IPS-11a (cell line): ENCODE results near the gene OTUD7B.
"Not testable (repeated sequence)": the region's sequence is repeated elsewhere in the genome, so short reads cannot be mapped to it uniquely, and the experiment has no call there.

Source experiments
- H3K4me3 ChIP-seq: one replicate; pipeline ENCODE4 v1.5.1; 2013; ENCODE audit warnings: low read depth, low read length, control low read depth

OTUD7B gene

DNA sequence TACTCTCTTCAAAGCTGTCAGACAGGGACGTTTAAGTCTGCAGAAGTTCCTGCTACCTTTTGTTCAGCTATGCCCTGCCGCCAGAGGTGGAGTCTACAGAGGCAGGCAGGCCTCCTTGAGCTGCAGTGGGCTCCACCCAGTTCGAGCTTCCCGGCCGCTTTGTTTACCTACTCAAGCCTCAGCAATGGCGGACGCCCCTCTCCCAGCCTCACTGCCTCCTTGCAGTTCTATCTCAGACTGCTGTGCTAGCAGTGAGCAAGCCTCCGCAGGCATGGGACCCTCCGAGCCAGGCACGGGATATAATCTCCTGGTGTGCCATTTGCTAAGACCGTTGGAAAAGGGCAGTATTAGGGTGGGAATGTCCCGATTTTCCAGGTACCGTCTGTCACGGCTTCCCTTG, 53.0 kb downstream of the OTUD7B start:
- not testable (repeated sequence) for H3K4me3 ChIP-seq

DNA sequence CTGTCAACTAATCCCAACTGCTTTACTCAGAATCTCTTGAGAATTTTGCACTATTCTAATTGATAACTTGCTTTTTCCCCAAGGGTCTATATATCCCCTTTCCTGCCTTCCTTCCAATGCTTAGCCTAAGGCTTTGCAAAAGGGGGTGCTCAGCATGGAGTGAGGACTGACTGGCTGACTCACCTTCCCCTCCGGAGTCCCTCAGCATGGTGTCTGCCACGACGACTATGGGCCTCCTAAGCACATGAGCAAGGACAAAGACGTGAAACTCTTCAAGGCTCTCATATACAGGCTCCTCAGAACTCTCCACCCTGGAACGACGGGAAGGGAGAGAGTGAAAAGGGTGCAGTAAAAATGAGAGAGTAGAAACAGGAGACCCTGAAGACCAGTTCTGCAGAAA, 60.6 kb downstream of the OTUD7B start:
- no peak overlapping the region for H3K4me3 ChIP-seq

GRCh38 chr1:149945206-149945605, 65.3 kb downstream of the OTUD7B start:
- no peak overlapping the region for H3K4me3 ChIP-seq

DNA sequence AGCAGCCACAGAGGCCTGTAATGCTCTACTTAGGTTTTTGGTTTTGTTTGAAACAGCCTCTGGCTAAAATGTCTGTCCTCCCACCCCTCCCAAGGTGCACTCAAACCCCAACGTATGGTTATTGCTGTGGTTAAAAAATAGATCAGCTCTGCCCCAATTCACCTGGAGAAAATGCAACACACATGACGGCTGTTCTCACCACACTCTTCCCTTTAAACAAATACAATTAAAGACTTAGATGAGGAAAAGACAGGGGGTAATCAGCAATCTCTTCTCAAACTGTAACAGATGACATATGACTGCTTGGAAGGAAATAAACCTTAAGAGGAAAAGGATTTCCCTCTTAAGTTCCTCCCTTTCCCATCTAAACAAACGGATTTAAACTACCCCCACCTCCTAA, 67.6 kb downstream of the OTUD7B start:
- H3K4me3 ChIP-seq = no peak overlapping the region

GRCh38 chr1:149942207-149942606, 68.3 kb downstream of the OTUD7B start:
- H3K4me3 ChIP-seq = no peak overlapping the region

GRCh38 chr1:149940427-149940826, 70.1 kb downstream of the OTUD7B start:
- H3K4me3 ChIP-seq = no peak overlapping the region

DNA sequence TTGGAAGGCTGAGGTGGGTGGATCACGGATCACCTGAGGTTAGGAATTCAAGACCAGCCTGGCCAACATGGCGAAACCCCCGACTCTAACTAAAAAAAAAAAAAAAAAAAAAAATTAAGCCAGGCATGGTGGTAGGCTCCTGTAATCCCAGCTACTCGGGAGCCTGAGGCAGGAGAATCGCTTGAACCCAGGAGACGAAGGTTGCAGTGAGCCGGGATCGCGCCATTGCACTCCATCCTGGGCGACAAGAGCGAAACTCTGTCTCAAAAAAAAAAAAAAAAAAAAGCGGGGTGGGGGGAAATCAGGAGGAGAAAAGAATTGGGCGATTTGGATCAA, 71.9 kb downstream of the OTUD7B start:
- H3K4me3 ChIP-seq = not testable (repeated sequence)

DNA sequence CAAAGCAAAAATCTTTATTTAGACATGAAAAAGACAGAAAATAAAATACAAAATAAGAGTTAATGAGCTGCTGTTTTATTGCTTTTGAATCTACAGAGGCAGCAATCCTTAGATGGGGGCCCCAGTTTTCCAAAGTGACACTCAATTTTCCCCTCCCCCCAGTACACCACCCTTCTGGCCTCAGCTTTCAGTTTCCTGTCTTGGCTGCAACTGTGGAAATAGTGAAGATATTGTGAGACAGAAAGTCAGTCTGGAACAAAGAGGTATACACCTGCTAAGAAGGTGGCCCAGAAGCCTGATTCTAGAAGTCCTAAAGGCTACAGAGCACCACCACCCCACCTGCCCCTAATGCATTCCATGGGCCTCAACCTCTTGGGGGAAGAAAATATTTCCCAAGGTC, 72.8 kb downstream of the OTUD7B start:
- no peak overlapping the region for H3K4me3 ChIP-seq

- H3K4me3 ChIP-seq = peak overlapping the region; percentile 48
Observed at GRCh38 chr1:149936992-149937705, 73.4 kb downstream of the OTUD7B start.

DNA sequence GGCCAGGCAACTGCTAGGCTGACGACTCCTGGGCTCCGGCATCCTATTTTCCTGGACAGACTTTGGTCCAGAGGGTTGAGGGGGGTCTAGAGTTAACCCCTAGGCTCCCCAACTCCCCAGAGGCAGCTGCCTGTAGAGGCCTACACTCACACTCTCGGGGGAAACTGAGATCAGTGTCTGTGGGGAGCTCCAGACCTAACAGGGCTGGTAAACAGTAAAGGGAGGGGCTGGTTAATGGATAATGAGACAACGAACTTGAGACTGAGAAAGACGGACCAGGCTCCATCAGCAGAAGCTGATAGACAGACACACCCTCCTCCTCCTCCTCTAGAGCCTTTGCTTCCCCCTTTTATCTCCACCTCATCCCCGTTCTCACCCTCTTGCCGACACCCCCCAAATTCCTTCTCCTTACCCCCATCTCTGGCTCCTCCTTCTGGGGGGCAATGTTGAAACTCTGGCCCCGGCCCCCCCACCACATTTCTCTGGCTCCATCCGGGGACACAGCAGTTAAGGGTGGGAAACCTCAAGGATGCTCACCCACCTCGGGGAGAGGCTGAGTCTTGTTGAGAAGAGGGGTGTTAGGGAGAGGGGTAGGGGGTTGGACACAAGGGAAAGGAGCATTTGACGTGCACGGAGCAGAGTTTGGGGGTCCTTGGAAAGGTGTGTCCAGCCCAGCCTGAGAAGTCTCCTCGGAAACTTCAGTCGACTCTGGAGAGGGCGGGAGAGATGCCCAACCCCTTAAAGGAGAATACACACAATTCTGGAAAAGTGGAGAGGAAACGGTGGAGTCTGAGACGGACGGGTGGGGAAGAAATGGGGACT, 74.1 kb downstream of the OTUD7B start, which contains the start of gene MTMR11:
TSS of gene MTMR11 (minus strand) at position 710 of the 822 bp plus-strand sequence. CDS start at position 478, 232 bp downstream.
- peak within 1 kb of the TSS; percentile 48 for H3K4me3 ChIP-seq

DNA sequence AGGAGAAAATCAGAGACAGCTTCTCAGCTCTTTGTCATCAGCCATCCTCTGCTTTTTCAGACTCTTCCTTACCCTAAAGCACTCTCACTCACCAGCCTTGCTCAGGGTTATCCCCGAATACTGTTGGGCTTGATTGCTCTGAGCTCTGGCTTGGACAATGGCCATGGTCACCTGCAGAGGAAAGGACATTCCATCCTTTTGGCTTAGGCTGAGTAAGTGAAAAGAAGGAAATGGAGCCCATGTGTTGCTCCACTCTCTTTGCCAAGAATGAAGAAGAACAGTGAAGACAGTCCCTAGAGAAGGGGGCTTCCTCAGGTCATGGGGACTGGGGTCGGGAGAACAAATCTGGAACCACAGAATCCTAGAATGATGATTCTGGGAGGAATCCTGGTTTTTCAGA, 76.2 kb downstream of the OTUD7B start:
- no peak overlapping the region for H3K4me3 ChIP-seq

DNA sequence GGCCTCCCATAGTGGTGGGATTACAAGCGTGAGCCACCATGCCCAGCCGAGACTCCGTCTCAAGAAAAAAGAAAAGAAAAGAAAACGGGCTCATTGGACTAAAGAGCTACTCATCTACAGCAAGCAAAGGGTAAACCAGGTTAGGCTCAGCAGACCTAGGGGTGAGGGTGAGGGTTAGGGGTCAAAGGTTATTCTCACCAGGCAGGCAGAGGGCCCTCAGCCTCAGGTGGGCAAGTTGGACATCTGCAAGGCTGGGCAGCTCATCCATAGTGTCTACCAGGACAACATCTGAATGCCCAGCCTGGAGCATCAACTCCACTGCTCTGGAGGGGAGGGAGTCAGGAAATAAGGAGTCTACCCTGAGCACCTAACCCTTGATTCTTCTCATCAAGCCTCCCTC, 77.3 kb downstream of the OTUD7B start:
- H3K4me3 ChIP-seq = no peak overlapping the region

DNA sequence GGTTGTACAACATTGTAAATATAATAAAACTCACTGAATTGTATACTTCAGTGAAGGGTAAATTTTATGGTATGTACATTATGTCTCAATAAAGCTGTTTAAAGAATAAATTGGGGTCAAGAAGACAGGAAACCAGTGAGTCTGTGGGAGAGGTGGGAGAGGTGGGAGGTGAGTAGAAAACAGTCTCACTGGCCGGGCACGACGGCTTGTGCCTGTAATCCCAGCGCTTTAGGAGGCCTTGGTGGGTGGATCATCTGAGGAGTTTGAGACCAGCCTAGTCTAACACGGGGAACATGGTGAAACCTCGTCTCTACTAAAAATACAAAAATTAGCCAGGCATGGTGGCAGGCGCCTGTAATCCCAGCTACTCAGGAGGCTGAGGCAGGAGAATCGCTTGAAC, 78.1 kb downstream of the OTUD7B start:
- no peak overlapping the region for H3K4me3 ChIP-seq

DNA sequence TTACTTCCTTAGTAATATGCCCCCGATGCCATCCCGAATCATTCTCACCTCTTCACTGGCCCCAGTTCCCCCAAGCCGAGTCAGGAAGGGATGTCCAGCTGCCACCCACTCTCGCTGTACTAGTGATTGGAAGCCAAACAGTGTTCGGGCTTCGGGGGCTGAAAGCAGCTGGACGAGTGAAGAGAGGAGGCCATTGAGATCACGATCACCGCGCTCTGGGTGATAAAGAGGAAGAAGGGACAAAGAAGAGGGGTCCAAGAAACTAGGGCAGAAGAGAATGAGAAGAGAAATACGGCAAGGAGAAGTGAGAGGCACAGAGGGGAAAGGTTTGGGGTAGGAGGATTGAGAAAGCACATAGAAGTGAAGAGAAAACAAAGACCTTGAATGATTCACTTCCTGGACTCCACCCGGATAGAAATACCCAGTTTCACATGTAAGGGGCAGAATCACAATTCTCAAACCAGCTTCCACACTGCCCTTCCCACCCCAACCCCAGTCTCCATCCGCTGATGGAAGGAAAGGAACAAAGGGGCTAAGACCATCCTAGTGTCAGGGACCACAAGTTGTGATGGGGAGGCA, 79.2 kb downstream of the OTUD7B start:
- no peak overlapping the region for H3K4me3 ChIP-seq

- H3K4me3 ChIP-seq = no peak overlapping the region
Observed at GRCh38 chr1:149929856-149930255, 80.7 kb downstream of the OTUD7B start.

DNA sequence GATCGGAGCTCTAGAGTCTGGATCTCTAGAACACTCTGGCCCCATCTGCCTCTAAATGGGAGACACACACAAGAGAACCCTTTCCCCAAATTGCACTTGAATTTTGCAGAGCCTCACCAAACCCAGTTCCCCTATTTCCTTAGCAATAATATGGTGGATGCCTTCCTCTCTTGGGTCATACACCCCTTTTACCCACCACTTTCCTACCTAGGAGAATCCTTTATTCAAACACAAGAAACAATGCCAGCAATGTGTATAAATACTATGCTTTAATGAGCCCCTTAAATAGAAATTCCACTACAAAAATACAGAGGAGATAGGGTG, 82.2 kb downstream of the OTUD7B start:
- H3K4me3 ChIP-seq = peak overlapping the region; percentile 92

DNA sequence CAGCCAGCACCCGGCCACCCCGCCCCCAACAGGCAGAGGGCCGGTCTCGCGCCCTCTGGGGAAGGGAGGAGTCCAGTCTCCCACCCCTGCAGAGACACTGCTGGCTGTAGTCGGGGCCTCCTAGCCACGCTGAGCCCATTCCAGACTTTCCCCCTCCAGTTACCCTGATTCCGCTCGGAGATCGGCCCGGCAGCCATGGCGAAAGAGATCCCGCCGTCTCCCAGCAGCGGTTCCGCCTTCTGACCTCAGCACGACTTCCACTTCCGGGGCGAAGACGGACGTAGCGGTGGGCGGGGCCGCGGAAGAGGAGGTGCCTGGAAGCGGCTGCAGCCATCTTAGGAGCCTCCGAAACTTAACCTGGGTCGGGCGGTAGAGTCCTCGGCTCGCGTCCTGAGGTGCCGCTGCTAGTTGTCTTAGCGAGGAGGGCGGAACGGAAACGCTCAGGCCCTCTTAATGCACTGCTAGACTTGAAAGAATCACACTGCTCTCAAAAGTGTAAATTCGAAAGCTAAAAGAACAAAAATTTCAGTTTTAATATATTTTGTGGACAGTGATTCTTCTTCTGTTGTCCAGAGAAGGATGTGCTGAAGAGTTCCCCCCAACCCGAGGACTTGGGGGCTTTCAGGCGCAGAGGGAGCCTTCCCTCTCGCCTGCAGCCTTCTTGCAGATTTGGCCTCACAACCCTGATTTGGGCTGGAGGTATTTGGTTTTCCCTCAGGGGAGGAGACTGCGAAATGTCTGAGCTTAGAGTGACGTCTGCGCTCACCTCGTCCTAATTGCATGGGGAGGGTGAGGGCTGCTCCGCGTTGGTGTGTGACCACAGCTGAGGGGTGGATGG, 82.7 kb downstream of the OTUD7B start, which contains the start of gene SF3B4:
TSS of gene SF3B4 (minus strand) at position 241 of the 838 bp plus-strand sequence. CDS start at position 197, 44 bp downstream.
- peak within 1 kb of the TSS; percentile 92 for H3K4me3 ChIP-seq

DNA sequence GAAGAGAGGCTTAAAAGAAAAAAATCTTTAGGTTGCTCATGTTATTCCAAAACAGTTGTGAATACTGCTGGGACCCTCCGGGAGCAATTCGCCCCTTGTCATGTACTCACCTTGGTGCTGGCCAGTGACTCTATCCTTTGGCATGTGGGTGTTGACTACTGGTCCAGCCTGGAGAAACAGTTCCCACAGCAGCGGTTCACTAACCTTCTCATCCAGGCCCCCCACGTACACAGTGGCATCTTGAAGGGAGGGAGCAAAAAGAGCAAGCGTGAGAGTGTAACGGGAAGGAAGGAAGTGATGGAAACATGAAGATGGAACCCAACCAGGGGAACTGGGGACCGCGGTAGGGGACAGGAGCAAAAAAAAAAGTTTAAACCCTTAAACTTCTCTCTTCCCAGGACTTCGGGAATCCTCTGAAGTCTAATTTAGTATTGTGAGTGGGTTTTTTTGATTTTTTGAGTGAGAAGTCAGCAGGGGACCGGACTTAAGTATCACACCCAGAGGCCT, 83.4 kb downstream of the OTUD7B start:
- peak overlapping the region; percentile 92 for H3K4me3 ChIP-seq

DNA sequence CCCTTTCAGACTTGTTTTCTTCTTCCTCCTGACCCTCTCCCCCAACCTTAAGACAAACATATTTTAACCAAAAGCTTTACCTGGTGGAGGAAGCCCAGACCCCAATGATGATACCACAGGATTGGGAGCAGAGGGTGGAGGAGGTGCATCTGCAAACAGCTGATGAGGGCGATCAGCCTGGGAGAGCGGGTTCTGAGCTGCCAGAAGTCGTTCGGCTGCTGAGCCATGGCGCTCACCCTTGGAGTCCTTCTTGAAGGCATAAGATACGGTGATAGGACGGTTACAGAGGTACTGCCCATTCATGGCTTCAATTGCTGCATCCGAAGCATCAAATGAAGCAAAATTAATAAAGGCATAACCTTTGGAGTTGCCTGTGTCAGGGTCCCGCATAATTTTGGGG, 84.2 kb downstream of the OTUD7B start:
- no peak overlapping the region for H3K4me3 ChIP-seq

- H3K4me3 ChIP-seq = no peak overlapping the region
Observed at GRCh38 chr1:149925751-149926150, 84.8 kb downstream of the OTUD7B start.

DNA sequence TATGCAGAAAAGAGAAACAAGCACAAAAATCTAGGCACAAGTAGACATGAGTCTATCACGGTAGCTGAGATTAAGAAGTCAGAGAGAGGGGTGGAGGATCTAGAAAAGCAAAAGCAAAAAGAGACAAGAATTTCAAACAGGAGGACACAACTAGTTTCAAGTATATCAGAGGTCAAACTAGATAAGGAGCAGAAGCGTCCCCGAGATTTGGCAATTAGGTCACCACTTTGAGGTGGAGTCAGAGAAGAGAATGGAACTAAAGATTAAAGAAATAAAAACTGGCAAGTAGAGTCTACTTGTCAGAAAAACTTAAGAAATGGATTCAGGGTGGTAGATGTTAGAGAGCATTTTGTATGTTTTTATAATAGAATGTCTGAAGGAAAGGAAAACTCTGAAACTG, 85.2 kb downstream of the OTUD7B start:
- H3K4me3 ChIP-seq = no peak overlapping the region
